DMS53 treated with DMSO at 0.1 percent for 48 hours (cell line): ENCODE results near the gene HDDC3.
"Not testable (repeated sequence)": the region's sequence is repeated elsewhere in the genome, so short reads cannot be mapped to it uniquely, and the experiment has no call there.

ENCODE experiments used
- DNase-seq: peaks from one replicate; lab custom pipeline; 2025; ENCODE audit not compliant: unreplicated experiment; lab: John Stamatoyannopoulos, UW

The HDDC3 gene

DNA sequence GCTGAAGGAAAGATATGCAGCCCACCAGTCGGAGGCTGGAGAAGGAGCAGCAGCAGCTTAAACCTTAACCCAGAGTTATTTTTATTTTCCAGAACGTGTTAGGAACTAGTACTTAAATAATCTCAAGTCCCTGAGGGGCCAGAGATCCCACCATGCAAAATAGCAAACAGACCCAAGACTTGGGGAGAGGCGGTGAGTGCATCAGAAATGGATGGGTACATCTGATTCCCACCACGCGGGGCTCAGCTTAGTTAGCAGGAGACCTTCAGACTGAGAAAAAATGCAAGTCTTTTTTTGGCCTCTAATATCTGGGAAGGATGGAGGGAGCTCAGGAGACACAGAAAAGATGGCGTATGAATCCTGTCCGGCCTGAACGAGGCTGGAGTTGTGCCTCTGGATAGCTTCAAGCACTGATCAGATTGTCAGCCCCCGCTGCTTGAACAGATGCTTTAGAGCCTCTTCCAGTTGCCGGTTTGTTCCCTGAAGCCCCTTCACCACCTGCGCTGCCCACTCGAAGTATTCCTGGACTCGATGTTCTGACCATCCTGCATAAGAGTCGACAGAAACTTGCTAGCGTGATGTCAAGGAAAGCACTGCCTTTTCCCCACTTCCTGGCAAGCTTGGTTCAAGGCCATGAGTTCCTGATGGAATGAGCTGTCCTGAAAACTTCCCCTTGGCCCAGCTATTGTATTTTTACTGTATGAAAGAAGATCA, 1.3 kb downstream of the HDDC3 start:
- peak; percentile 1 for DNase-seq

- no peak for DNase-seq
Observed at GRCh38 chr15:90929246-90930019, 2.9 kb downstream of the HDDC3 start.

DNA sequence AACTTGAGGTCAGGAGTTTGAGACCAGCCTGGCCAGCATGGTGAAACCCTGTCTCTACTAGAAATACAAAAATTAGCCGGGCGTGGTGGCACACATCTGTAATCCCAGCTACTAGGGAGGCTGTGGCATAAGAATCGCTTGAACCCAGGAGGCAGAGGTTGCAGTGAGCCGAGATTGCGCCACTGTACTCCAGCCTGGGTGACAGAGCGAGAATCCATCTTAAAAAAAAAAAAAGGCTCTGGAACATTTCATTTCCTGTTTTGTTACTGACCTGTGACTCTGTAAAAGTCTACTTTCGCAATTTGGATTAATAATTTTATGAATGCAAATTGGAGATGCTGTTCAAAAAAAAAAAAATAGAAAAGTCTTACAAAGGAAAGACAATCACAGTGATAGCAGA, 4.2 kb downstream of the HDDC3 start:
- not testable (repeated sequence) for DNase-seq

DNA sequence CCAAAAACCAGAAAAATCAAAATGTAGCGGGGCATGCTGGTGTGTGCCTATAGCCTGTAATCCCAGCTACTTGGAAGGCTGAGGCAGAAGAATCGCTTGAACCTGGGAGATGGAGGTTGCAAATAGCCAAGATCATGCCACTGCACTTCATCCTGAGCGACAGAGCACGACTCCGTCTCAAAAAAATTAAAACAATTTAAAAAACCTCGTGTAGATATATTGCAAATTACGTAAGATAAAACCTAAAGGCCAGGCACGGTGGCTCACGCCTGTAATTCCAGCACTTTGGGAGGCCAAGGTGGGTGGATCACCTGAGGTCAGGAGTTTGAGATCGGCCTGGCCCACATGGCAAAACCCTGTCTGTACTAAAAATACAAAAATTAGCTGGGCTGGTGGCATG, 5.6 kb downstream of the HDDC3 start:
- DNase-seq, result not testable (repeated sequence)

GRCh38 chr15:90924375-90924774, 8.0 kb downstream of the HDDC3 start:
- no peak for DNase-seq

DNA sequence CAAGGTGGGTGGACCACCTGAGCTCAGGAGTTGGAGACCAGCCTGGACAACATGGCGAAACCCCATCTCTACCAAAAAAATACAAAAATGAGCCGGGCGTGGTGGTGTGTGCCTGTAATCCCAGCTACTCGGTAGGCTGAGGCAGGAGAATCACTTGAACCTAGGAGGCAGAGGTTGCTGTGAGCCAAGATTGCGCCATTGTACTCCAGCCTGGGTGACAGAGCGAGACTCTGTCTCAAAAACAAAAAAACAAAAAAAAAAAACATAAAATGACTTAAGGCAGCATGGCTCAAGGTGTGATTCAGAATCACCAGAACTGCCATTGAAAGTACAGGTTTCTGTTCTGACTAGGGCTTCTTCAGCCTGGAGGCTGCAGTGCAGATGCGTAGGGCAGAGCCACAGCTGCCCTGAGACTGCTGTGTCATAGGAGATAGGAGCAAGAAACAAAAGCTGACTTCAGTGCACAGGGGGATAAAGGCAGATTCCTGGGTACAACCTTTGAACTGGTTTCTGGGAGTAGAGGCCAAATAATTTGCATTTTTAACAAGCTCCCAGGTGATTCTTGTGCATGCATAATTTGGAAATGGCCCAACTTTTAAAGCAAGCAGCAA, 9.5 kb downstream of the HDDC3 start:
- not testable (repeated sequence) for DNase-seq

- no peak for DNase-seq
Observed at GRCh38 chr15:90921887-90922286, 10.5 kb downstream of the HDDC3 start.

- no peak for DNase-seq
Observed at GRCh38 chr15:90918835-90919234, 13.5 kb downstream of the HDDC3 start.

DNA sequence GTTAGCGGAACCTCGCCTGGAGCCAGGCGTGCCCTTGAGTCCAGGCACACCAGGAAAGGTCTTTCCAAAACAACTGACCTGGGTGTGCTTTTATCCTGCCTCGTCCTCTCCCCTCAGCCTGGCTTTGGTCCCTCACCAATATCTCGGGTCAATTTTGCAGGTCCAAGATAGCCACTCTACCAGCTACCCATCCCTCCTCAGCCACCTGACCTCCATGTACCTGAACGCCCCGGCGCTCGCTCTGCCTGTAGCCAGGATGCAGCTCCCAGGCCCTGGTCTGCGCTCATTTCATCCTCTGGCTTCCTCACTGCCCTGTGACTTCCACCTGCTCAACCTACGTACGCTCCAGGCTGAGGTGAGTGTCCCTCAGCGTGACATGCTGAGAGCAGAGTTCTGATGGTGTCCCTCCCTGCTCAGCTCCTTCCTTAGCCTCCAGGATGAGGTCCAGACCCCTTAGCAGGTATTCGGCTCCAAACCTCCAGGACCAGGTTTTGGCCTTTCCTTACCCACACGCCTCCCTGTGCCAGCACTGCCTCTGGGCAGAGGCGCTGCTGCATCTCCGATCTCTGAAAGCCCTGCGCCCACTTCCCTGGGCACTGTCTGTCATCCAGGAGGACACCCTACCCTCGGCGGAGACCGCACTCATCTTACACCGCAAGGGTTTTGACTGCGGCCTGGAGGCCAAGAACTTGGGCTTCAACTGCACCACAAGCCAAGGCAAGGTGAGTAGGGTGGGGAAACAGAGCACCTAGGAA, 14.1 kb downstream of the HDDC3 start:
- DNase-seq, result no peak

GRCh38 chr15:90917569-90917968, 14.8 kb downstream of the HDDC3 start:
- DNase-seq, result no peak

- no peak for DNase-seq
Observed at GRCh38 chr15:90916461-90916860, 15.9 kb downstream of the HDDC3 start.

- DNase-seq, result no peak
Observed at GRCh38 chr15:90915808-90916440, 16.4 kb downstream of the HDDC3 start.

- no peak for DNase-seq
Observed at GRCh38 chr15:90915216-90915807, 17.0 kb downstream of the HDDC3 start.

DNA sequence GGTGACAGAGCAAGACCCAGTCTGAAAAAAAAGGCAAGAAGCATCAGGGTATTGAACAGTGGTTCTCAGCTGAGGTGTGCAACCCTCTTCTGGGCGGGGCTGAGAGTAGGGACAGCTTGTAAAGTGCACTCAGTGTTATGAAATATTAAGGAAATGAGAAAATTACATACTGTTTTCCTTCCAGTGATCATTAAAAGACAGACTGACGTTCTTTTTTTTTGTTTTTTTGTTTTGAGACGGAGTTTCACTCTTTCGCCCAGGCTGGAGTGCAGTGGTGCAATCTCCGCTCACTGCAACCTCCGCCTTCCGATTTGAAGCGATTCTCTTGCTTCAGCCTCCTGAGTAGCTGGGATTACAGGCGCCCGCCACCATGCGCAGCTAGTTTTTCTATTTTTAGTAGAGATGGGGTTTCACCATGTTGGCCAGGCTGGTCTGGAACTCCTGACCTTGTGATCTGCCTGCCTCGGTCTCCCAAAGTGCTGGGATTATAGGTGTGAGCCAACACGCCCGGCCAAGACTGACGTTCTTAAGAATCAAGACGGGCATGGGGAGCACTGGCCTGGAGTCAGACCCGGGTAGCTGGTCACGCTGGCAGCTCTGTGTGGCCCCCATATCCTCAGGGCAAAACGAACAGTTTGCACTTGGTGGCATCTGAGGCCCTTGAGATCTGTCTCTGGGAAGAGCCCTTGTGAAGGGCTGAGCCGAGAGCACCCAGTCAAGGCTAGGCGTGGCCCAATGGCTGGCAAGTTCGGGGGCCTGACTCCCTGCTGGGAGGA, 17.9 kb downstream of the HDDC3 start:
- DNase-seq, result no peak

DNA sequence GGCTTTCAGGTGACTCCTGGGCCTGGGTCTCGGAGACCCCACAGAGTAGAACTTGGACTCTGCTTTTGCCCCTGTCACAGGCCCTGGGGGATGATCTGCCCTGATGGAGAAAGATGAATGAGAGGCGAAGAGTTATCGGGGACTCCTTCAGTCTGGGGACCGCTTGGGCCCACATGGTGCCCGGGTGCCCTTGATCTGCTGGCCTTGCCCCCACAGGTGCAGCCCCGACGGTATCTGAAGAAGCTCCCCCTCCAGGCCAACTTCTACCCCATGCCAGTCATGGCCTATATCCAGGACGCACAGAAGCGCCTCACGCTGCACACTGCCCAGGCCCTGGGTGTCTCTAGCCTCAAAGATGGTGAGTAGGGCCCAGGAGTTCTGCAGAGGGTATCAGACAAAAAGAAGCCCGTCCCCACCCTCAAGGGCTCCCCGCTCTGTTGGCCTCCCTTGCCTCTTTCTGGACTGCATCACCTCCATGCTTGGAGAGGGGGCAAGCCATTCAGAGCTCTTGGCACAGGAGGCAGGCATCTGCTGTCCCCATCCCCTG, 18.9 kb downstream of the HDDC3 start:
- DNase-seq, result no peak

- DNase-seq, result no peak
Observed at GRCh38 chr15:90912770-90913075, 19.6 kb downstream of the HDDC3 start.

DNA sequence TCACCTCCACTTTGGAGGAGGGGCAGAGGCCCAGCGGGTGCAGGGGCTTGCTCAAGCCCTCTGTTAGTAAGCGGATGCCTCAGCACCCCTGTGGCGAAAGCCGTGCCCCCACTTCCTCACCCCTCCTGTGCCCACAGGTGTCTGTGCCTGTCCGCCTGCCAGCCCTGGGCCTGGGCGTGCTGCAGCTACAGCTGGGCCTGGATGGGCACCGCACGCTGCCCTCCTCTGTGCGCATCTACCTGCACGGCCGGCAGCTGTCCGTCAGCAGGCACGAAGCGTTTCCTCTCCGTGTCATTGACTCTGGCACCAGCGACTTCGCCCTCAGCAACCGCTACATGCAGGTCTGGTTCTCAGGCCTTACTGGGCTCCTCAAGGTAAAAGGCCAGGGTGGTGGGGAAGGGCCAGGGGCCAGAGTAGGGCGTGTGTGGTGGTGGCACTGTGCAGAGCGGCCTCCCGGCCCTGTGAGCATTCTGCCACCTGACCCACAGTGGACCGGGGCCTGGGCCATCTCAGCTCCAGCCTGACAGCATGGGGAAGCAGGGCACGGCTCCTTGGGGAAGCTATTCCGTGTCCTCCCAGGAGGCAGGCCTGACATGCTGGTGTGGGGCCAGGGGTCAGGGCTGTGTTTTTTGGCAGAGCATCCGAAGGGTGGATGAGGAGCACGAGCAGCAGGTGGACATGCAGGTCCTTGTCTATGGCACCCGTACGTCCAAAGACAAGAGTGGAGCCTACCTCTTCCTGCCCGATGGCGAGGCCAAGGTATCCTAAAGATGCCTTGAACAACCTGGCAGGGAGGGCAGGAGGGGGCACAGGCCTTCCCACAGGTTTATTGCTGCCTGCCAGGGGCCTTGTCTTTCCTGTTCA, 20.2 kb downstream of the HDDC3 start:
- DNase-seq, result no peak

GRCh38 chr15:90911302-90911623, 21.1 kb downstream of the HDDC3 start:
- DNase-seq, result no peak
